PC-3 (cell line): ENCODE results near the gene GUCY2D. TPM values are rescaled to one million over a fixed set of nuclear protein-coding genes. Genes with fewer than 3 reads are reported as not detected.

Experiments
- ATAC-seq: fragments of 200-7000 bp; cut with Tn5 transposase; 2 replicates; pipeline ENCODE4 v1.9.1; 2020; ENCODE audit warnings: mild to moderate bottlenecking, moderate library complexity
- BruUV-seq: library from RNA; stranded (reverse); fragments of 400-500 nt; replicated peaks from 2 replicates; lab custom pipeline; 2021; lab: Mats Ljungman, UMichigan
- CTCF ChIA-PET: fragments of 300-600 bp; sonication (Branson Sonifier 250); formaldehyde crosslinking; loops from one replicate; lab custom pipeline; 2022; ENCODE audit warnings: antibody characterized with exemption; lab: Charles Lee
- POLR2A ChIA-PET: fragments of 300-600 bp; sonication (Branson Sonifier 250); formaldehyde crosslinking; loops from one replicate; lab custom pipeline; 2022; ENCODE audit warnings: antibody characterized with exemption; ENCODE audit not compliant: unreplicated experiment; lab: Charles Lee
- DNase-seq: peaks from one replicate; pipeline ENCODE4 v3.0.0-alpha.2; 2015
- H2AFZ ChIP-seq: fragments of 300-600 bp; sonication (generic); 2 replicates; pipeline ENCODE4 v1.6.0; 2016; ENCODE audit warnings: antibody characterized with exemption, low read length
- H3F3A ChIP-seq: fragments of 300-600 bp; sonication (generic); one replicate; pipeline ENCODE4 v1.6.0; 2017; ENCODE audit warnings: antibody characterized with exemption, low read length, control low read depth, mild to moderate bottlenecking; ENCODE audit not compliant: unreplicated experiment
- H3K27ac ChIP-seq: fragments of 300-600 bp; sonication (generic); 2 replicates; pipeline ENCODE4 v1.5.1; 2016; ENCODE audit warnings: mild to moderate bottlenecking, low read length
- H3K27me3 ChIP-seq: fragments of 300-600 bp; sonication (generic); 2 replicates; pipeline ENCODE4 v1.6.1; 2016; ENCODE audit warnings: low read length, mixed read lengths
- H3K36me3 ChIP-seq: fragments of 300-600 bp; sonication (generic); 2 replicates; pipeline ENCODE4 v1.6.1; 2016; ENCODE audit warnings: low read depth, mixed run types, low read length, mixed read lengths
- H3K4me1 ChIP-seq: fragments of 300-600 bp; sonication (generic); 2 replicates; pipeline ENCODE4 v1.5.1; 2016; ENCODE audit warnings: low read length; ENCODE audit not compliant: insufficient read depth
- H3K4me2 ChIP-seq: fragments of 300-600 bp; sonication (generic); 2 replicates; pipeline ENCODE4 v1.6.0; 2016; ENCODE audit warnings: low read length
- H3K4me3 ChIP-seq: fragments of 300-600 bp; sonication (generic); 2 replicates; pipeline ENCODE4 v1.5.1; 2016; ENCODE audit warnings: mild to moderate bottlenecking, low read length, mixed read lengths
- H3K79me2 ChIP-seq: fragments of 300-600 bp; sonication (generic); 2 replicates; pipeline ENCODE4 v1.6.1; 2017; ENCODE audit warnings: low read length, mixed read lengths
- H3K9ac ChIP-seq: fragments of 300-600 bp; sonication (generic); 2 replicates; pipeline ENCODE4 v1.6.0; 2016; ENCODE audit warnings: mild to moderate bottlenecking, low read length
- H3K9me2 ChIP-seq: fragments of 300-600 bp; sonication (generic); replicated peaks from 2 replicates; pipeline ENCODE4 v1.6.1; 2016; ENCODE audit warnings: mixed run types, low read length, mixed read lengths
- H3K9me3 ChIP-seq: fragments of 300-600 bp; sonication (generic); 2 replicates; pipeline ENCODE4 v1.6.1; 2016; ENCODE audit warnings: low read length, mixed read lengths
- H4K20me1 ChIP-seq: fragments of 300-600 bp; sonication (generic); 2 replicates; pipeline ENCODE4 v1.6.1; 2016; ENCODE audit warnings: low read length, mixed read lengths
- EZH2 ChIP-seq: fragments of 300-600 bp; sonication (generic); IDR thresholded peaks from one replicate; pipeline ENCODE4 v1.6.1; 2017; ENCODE audit warnings: antibody characterized with exemption, mild to moderate bottlenecking, low read length; ENCODE audit not compliant: unreplicated experiment
- EZH2phosphoT487 ChIP-seq: fragments of 300-600 bp; sonication (generic); IDR thresholded peaks from 2 replicates; pipeline ENCODE4 v1.6.1; 2018; ENCODE audit warnings: mild to moderate bottlenecking, antibody characterized with exemption, low read length, borderline replicate concordance
- intact Hi-C: fragments of 100-400 bp; cut with micrococcal nuclease; formaldehyde crosslinking; loops from 2 replicates; pipeline ENCODE4 v1.9.0; 2023
- total RNA-seq: library from RNA; depleted of rRNA; stranded (reverse); fragments of >200 nt; gene quantifications from 2 replicates; pipeline ENCODE4 v1.2.3, GENCODE V29; 2014; rRNA removed
- TF ChIP-seq, protein P1 (sequence below): fragments of 300-600 bp; sonication (generic); conservative IDR thresholded peaks from 2 replicates; pipeline ENCODE4 v1.5.1; 2017; ENCODE audit warnings: antibody characterized with exemption, low read depth, mild to moderate bottlenecking, low read length

The GUCY2D gene
- total RNA-seq, 1 experiment from 2014 or later: not detected

DNA sequence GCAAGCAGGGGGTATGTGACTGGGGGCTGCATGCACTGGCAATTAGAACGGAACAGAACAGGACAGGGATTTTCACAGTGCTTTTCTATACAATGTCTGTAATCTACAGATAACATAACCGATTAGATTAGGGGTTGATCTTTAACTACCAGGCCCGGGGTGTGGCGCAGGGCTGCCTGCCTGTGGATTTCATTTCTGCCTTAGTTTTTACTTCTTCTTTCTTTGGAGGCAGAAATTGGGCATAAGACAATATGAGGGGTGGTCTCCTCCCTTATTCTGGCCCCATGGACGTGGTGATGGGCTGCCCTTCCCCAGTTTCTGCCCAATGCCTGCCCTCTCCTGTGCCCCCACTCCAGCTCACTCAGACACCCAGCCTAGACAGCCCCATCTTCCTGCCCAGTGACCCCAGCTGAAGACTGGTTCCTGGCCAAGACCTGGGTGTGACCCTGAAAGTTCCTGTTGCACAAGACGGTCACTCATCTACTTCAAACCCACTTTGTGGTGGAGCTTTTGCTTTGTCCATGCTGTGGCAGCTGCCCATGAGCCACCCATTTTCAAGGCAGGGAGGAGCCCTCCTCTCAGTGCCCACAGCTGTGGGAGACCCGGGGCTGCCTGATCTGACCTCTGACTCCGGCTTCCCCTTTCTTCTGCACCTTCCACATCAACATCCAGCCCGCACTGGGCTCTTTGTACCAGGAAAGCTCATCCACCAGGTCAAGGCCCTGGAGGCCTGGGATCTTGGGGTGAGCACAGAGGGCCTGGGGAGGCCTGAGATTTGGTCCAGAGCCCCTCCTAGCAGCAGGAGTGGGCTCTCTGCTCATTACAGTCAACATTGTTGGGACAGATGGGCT is 66.5 kb downstream of the GUCY2D start:
- ChIA-PET CTCF (interaction anchor here (1.7 kb wide), 1 partner anchor 9 kb away, joined by 5 read pairs; no protein-coding TSS in a partner anchor), POLR2A (no interaction called here)
- H3K27ac ChIP-seq: no peak overlapping the region
- intact Hi-C loops: no loop called here
- H3K4me3 ChIP-seq: no peak overlapping the region
- no peak for DNase-seq
- TF ChIP-seq EZH2 (no peak), EZH2phosphoT487 (no peak)
- TF ChIP-seq, protein P1, sequence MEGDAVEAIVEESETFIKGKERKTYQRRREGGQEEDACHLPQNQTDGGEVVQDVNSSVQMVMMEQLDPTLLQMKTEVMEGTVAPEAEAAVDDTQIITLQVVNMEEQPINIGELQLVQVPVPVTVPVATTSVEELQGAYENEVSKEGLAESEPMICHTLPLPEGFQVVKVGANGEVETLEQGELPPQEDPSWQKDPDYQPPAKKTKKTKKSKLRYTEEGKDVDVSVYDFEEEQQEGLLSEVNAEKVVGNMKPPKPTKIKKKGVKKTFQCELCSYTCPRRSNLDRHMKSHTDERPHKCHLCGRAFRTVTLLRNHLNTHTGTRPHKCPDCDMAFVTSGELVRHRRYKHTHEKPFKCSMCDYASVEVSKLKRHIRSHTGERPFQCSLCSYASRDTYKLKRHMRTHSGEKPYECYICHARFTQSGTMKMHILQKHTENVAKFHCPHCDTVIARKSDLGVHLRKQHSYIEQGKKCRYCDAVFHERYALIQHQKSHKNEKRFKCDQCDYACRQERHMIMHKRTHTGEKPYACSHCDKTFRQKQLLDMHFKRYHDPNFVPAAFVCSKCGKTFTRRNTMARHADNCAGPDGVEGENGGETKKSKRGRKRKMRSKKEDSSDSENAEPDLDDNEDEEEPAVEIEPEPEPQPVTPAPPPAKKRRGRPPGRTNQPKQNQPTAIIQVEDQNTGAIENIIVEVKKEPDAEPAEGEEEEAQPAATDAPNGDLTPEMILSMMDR: no peak
- H2AFZ ChIP-seq: no peak overlapping the region
- peaks cover 22% of the 10 kb centered on the region for H3K27me3 ChIP-seq
- H3K4me1 ChIP-seq: peaks cover 16% of the 10 kb centered on the region
- H3K4me2 ChIP-seq: no peak overlapping the region
- no peaks in the 10 kb centered on the region for H3K9me2 ChIP-seq
- no peaks in the 10 kb centered on the region for H3F3A ChIP-seq
- H4K20me1 ChIP-seq: no peaks in the 10 kb centered on the region
- no peaks in the 10 kb centered on the region for H3K79me2 ChIP-seq
- H3K9me3 ChIP-seq: no peaks in the 10 kb centered on the region
- H3K9ac ChIP-seq: no peak overlapping the region
- no TSS peak for BruUV-seq
- no peaks in the 10 kb centered on the region for H3K36me3 ChIP-seq
- no peak for ATAC-seq

DNA sequence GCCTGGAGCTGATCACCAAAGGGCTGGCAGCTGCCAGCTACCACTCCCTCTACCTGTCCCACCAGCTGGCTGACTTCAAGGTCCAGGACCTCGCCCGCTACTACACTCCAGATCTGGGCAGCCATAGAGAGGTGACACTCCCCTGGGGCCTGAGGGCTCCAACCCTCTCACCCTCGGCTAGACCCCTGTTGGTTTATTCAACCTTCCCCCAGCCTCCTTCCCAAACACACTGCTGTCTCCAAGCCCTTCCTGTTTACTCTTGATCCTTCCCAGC is 67.1 kb downstream of the GUCY2D start:
- ChIA-PET POLR2A (no interaction called here), CTCF (interaction anchor here (1.7 kb wide), 1 partner anchor 9 kb away, joined by 5 read pairs; no protein-coding TSS in a partner anchor)
- TF ChIP-seq, protein P1: no peak
- TF ChIP-seq EZH2: no peak
- no peak for TF ChIP-seq EZH2phosphoT487
- BruUV-seq: no TSS peak
- no peaks in the 10 kb centered on the region for H3F3A ChIP-seq
- no peaks in the 10 kb centered on the region for H3K9me3 ChIP-seq
- no peaks in the 10 kb centered on the region for H3K36me3 ChIP-seq
- ATAC-seq (no peak), DNase-seq (no peak)
- H3K9ac ChIP-seq: no peak overlapping the region
- no peaks in the 10 kb centered on the region for H3K79me2 ChIP-seq
- intact Hi-C loops: no loop called here
- no peak overlapping the region for H3K27ac ChIP-seq
- H4K20me1 ChIP-seq: no peaks in the 10 kb centered on the region
- no peak overlapping the region for H3K4me2 ChIP-seq
- H3K9me2 ChIP-seq: no peaks in the 10 kb centered on the region
- H2AFZ ChIP-seq: no peak overlapping the region
- peaks cover 16% of the 10 kb centered on the region for H3K4me1 ChIP-seq
- H3K4me3 ChIP-seq: no peak overlapping the region
- H3K27me3 ChIP-seq: peaks cover 27% of the 10 kb centered on the region

Other genes with a start within 250 kb of the GUCY2D start
- 3.2 and 158 TPM in 2 replicates for gene KDM6B, start 168.4 kb upstream of the GUCY2D start, total RNA-seq
- gene TMEM88, start 147.5 kb upstream of the GUCY2D start, total RNA-seq: 1.5 TPM in 1 of 2 replicates, not detected in the other
- 403 and 409 TPM in 2 replicates for gene NAA38, start 145.1 kb upstream of the GUCY2D start, total RNA-seq
- 16.7 and 23.1 TPM in 2 replicates for gene CYB5D1, start 144.6 kb upstream of the GUCY2D start, total RNA-seq
- 102 and 151 TPM in 2 replicates for gene CHD3, start 113.8 kb upstream of the GUCY2D start, total RNA-seq
- gene RNF227, start 86.3 kb upstream of the GUCY2D start, total RNA-seq: 0.11 and 0.52 TPM in 2 replicates
- gene KCNAB3, start 72.8 kb upstream of the GUCY2D start, total RNA-seq: 0.26 and 0.75 TPM in 2 replicates
- gene TRAPPC1, start 70.7 kb upstream of the GUCY2D start, total RNA-seq: 26.4 and 30.5 TPM in 2 replicates
- gene CNTROB, start 70.4 kb upstream of the GUCY2D start, total RNA-seq: 27.5 and 40.5 TPM in 2 replicates
- not detected in 2 replicates for gene ALOX15B, start 36.4 kb downstream of the GUCY2D start, total RNA-seq
- 0.55 and 1.2 TPM in 2 replicates for gene ALOX12B, start 85.1 kb downstream of the GUCY2D start, total RNA-seq
- 1.4 and 3.6 TPM in 2 replicates for gene ALOXE3, start 115.9 kb downstream of the GUCY2D start, total RNA-seq
- 2.9 TPM in 1 of 2 replicates, not detected in the other for gene HES7, start 121.5 kb downstream of the GUCY2D start, total RNA-seq
- gene PER1, start 149.8 kb downstream of the GUCY2D start, total RNA-seq: 25.0 and 47.2 TPM in 2 replicates
- 5.0 and 18.0 TPM in 2 replicates for gene VAMP2, start 160.3 kb downstream of the GUCY2D start, total RNA-seq
- 19.0 and 26.6 TPM in 2 replicates for gene TMEM107, start 173.8 kb downstream of the GUCY2D start, total RNA-seq
- gene BORCS6, start 187.6 kb downstream of the GUCY2D start, total RNA-seq: 5.9 and 7.3 TPM in 2 replicates
- gene AURKB, start 208.0 kb downstream of the GUCY2D start, total RNA-seq: 72.3 and 82.9 TPM in 2 replicates
- gene CTC1, start 245.4 kb downstream of the GUCY2D start, total RNA-seq: 7.8 and 8.4 TPM in 2 replicates
- 29.0 and 59.6 TPM in 2 replicates for gene PFAS, start 246.7 kb downstream of the GUCY2D start, total RNA-seq